ENCODE measurements around the gene MAST4.
"Not testable (repeated sequence)": the region's sequence is repeated elsewhere in the genome, so short reads cannot be mapped to it uniquely, and the experiment has no call there.

MAST4 gene

GRCh38 chr5:67105270-67105669 lies 509.1 kb downstream of the MAST4 start:
- no peak for DNase-seq

- DNase-seq = no peak
Observed at GRCh38 chr5:67106626-67107342, 510.6 kb downstream of the MAST4 start.

GRCh38 chr5:67111779-67112178 lies 515.6 kb downstream of the MAST4 start:
- DNase-seq = no peak

- no peak for DNase-seq
Observed at GRCh38 chr5:67115246-67115645, 519.1 kb downstream of the MAST4 start.

GRCh38 chr5:67115817-67116216 lies 519.6 kb downstream of the MAST4 start:
- DNase-seq = no peak

GRCh38 chr5:67118050-67118620 lies 521.9 kb downstream of the MAST4 start:
- DNase-seq = no peak

GRCh38 chr5:67119010-67119409 lies 522.8 kb downstream of the MAST4 start:
- no peak for DNase-seq

- DNase-seq = no peak
Observed at GRCh38 chr5:67120032-67120431, 523.8 kb downstream of the MAST4 start.

- no peak for DNase-seq
Observed at GRCh38 chr5:67123819-67124218, 527.6 kb downstream of the MAST4 start.

GRCh38 chr5:67124556-67124955 lies 528.4 kb downstream of the MAST4 start:
- DNase-seq = no peak

- not testable (repeated sequence) for DNase-seq
Observed at GRCh38 chr5:67127347-67127895, 531.2 kb downstream of the MAST4 start.

- DNase-seq = no peak
Observed at GRCh38 chr5:67129768-67130167, 533.6 kb downstream of the MAST4 start.

GRCh38 chr5:67133217-67133616 lies 537.0 kb downstream of the MAST4 start:
- no peak for DNase-seq

GRCh38 chr5:67133776-67134175 lies 537.6 kb downstream of the MAST4 start:
- no peak for DNase-seq

GRCh38 chr5:67135381-67135984 lies 539.3 kb downstream of the MAST4 start:
- DNase-seq = no peak

GRCh38 chr5:67139030-67139429 lies 542.8 kb downstream of the MAST4 start:
- DNase-seq = no peak

GRCh38 chr5:67140413-67140812 lies 544.2 kb downstream of the MAST4 start:
- no peak for DNase-seq

GRCh38 chr5:67141644-67142043 lies 545.5 kb downstream of the MAST4 start:
- DNase-seq = no peak

GRCh38 chr5:67142816-67143215 lies 546.6 kb downstream of the MAST4 start:
- no peak for DNase-seq

GRCh38 chr5:67143549-67143948 lies 547.4 kb downstream of the MAST4 start:
- no peak for DNase-seq

GRCh38 chr5:67144183-67144639 lies 548.0 kb downstream of the MAST4 start:
- no peak for DNase-seq

GRCh38 chr5:67146574-67146973 lies 550.4 kb downstream of the MAST4 start:
- DNase-seq = peak; percentile 17

- DNase-seq = no peak
Observed at GRCh38 chr5:67146981-67147380, 550.8 kb downstream of the MAST4 start.

GRCh38 chr5:67147760-67148159 lies 551.6 kb downstream of the MAST4 start:
- DNase-seq = no peak

Measured in SIG-M5 (cell line).